Parathyroid adenoma (tissue), 2 donors: Measurements from ENCODE around the gene NELFB.

Experiments
- H2AFZ ChIP-seq: fragments of 300-600 bp; sonication (generic); one replicate; pipeline ENCODE4 v1.7.0; 2017; ENCODE audit warnings: antibody characterized with exemption, mild to moderate bottlenecking
- H3K27ac ChIP-seq: fragments of 300-600 bp; sonication (generic); one replicate; pipeline ENCODE4 v1.7.0; 2017
- H3K27me3 ChIP-seq: fragments of 300-600 bp; sonication (generic); one replicate; pipeline ENCODE4 v1.7.0; 2017; ENCODE audit warnings: low read length; ENCODE audit not compliant: control insufficient read depth, insufficient read depth
- H3K36me3 ChIP-seq: fragments of 300-600 bp; sonication (generic); one replicate; pipeline ENCODE4 v1.7.0; 2017; ENCODE audit warnings: low read length; ENCODE audit not compliant: control insufficient read depth, insufficient read depth
- H3K4me1 ChIP-seq: fragments of 300-600 bp; sonication (generic); one replicate; pipeline ENCODE4 v1.7.0; 2017; ENCODE audit warnings: control low read depth
- H3K4me2 ChIP-seq: fragments of 300-600 bp; sonication (generic); one replicate; pipeline ENCODE4 v1.7.0; 2017; ENCODE audit warnings: low read length
- H3K4me3 ChIP-seq: fragments of 300-600 bp; sonication (generic); one replicate; pipeline ENCODE4 v1.7.0; 2017; ENCODE audit warnings: low read depth, low read length
- H3K79me2 ChIP-seq: fragments of 300-600 bp; sonication (generic); one replicate; pipeline ENCODE4 v1.7.0; 2017; ENCODE audit warnings: control low read depth
- H3K9ac ChIP-seq: fragments of 300-600 bp; sonication (generic); one replicate; pipeline ENCODE4 v1.7.0; 2017; ENCODE audit warnings: mild to moderate bottlenecking
- H3K9me3 ChIP-seq: fragments of 300-600 bp; sonication (generic); one replicate; pipeline ENCODE4 v1.7.0; 2017; ENCODE audit warnings: low read length; ENCODE audit not compliant: control insufficient read depth
- TF ChIP-seq, protein P1 (sequence below): fragments of 300-600 bp; sonication (generic); IDR thresholded peaks from one replicate; pipeline ENCODE4 v1.7.0; 2017; ENCODE audit warnings: antibody characterized with exemption, mild to moderate bottlenecking
- donor health status: primary hyperparathyroidism.

NELFB gene

GRCh38 chr9:137232510-137232909 lies 22.6 kb upstream of the NELFB start:
- H3K27me3 ChIP-seq = no peaks in the 10 kb centered on the region
- H3K4me3 ChIP-seq = no peak overlapping the region
- H3K79me2 ChIP-seq = no peaks in the 10 kb centered on the region
- H3K4me1 ChIP-seq = peaks cover 11% of the 10 kb centered on the region
- no peak overlapping the region for H3K4me2 ChIP-seq
- H2AFZ ChIP-seq = no peak overlapping the region
- no peaks in the 10 kb centered on the region for H3K9me3 ChIP-seq
- H3K36me3 ChIP-seq = no peaks in the 10 kb centered on the region
- TF ChIP-seq, protein P1, sequence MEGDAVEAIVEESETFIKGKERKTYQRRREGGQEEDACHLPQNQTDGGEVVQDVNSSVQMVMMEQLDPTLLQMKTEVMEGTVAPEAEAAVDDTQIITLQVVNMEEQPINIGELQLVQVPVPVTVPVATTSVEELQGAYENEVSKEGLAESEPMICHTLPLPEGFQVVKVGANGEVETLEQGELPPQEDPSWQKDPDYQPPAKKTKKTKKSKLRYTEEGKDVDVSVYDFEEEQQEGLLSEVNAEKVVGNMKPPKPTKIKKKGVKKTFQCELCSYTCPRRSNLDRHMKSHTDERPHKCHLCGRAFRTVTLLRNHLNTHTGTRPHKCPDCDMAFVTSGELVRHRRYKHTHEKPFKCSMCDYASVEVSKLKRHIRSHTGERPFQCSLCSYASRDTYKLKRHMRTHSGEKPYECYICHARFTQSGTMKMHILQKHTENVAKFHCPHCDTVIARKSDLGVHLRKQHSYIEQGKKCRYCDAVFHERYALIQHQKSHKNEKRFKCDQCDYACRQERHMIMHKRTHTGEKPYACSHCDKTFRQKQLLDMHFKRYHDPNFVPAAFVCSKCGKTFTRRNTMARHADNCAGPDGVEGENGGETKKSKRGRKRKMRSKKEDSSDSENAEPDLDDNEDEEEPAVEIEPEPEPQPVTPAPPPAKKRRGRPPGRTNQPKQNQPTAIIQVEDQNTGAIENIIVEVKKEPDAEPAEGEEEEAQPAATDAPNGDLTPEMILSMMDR = no peak
- H3K9ac ChIP-seq = no peak overlapping the region
- H3K27ac ChIP-seq = no peak overlapping the region

GRCh38 chr9:137233143-137233980 lies 21.8 kb upstream of the NELFB start:
- Histone ChIP-seq H3K27me3 (no peaks in the 10 kb centered on the region), H3K9me3 (no peaks in the 10 kb centered on the region), H3K27ac (no peak overlapping the region), H3K79me2 (no peaks in the 10 kb centered on the region), H3K36me3 (no peaks in the 10 kb centered on the region), H3K9ac (no peak overlapping the region), H3K4me2 (no peak overlapping the region), H3K4me3 (no peak overlapping the region), H3K4me1 (peaks cover 14% of the 10 kb centered on the region), H2AFZ (no peak overlapping the region)
- TF ChIP-seq, protein P1 = no peak

- Histone ChIP-seq H3K36me3 (no peaks in the 10 kb centered on the region), H2AFZ (no peak overlapping the region), H3K4me1 (peaks cover 14% of the 10 kb centered on the region), H3K9me3 (no peaks in the 10 kb centered on the region), H3K27me3 (no peaks in the 10 kb centered on the region), H3K4me3 (no peak overlapping the region), H3K4me2 (no peak overlapping the region), H3K27ac (no peak overlapping the region), H3K79me2 (no peaks in the 10 kb centered on the region), H3K9ac (no peak overlapping the region)
- TF ChIP-seq, protein P1 = no peak
Measured at GRCh38 chr9:137234055-137234697, 21.0 kb upstream of the NELFB start.

GRCh38 chr9:137234758-137235423 lies 20.2 kb upstream of the NELFB start:
- Histone ChIP-seq H3K4me1 (peaks cover 14% of the 10 kb centered on the region), H3K27me3 (no peaks in the 10 kb centered on the region)

More at GRCh38 chr9:137234758-137235423, 20.2 kb upstream of the NELFB start:
- TF ChIP-seq, protein P1 = no peak
- Histone ChIP-seq H3K4me2 (no peak overlapping the region), H3K36me3 (no peaks in the 10 kb centered on the region), H3K79me2 (no peaks in the 10 kb centered on the region), H3K27ac (no peak overlapping the region), H3K9me3 (no peaks in the 10 kb centered on the region), H2AFZ (no peak overlapping the region), H3K9ac (no peak overlapping the region), H3K4me3 (no peak overlapping the region)
